ENCODE results near the gene MT1B. TPM values are rescaled to one million over a fixed set of nuclear protein-coding genes. Genes with fewer than 3 reads are reported as not detected.
"Not testable (repeated sequence)": the region's sequence is repeated elsewhere in the genome, so short reads cannot be mapped to it uniquely, and the experiment has no call there.

The MT1B gene
- polyA plus RNA-seq, 2 donors: 0.68 TPM; not detected in 1

DNA sequence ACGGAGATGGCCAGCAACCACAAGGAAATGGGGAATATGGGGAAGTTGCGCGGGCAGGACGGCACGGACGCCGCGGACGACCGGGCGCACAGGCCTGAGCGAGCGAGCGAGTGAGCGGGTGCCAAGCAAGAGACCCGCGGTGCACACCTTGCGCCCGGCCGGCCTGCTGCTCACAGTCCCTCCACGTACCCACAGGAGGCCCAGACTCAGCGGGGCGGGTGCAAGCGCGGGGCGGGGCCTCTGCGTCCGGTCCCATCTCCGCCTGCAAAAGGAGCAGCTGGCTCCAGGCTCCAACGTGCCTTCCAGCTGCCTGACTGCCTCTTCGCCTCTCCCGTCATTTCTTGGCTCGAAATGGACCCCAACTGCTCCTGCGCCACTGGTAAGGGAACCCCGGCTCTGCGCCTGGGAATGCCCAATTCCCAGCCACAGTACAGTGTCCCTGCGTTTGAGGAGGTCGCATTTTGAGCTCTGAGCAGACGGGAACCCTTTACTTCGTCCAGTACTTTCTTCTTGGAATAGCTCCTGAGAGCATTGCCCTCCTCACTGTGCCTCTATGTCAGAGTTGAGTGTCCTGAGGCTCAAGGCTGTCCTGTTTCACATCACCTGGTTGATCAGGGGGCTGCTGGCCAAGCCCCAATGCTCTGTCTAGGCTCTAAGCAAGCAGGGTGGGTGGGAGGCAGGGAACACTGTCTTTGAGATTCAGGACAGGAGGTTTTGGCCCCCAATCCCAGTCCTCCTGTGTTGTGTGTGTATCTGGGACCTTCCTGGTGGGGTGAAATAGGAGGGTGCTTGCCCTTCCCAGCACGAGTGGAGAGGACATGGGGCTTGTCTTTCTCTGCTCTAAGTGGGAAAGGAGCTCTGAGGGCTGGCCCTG is 34.2 kb upstream of the MT1B start:
- H3K27me3 ChIP-seq (ENCODE audit: control insufficient read depth in 1 of 2, insufficient read depth in 2 of 2, low read length in 2 of 2): no peaks in the 10 kb centered on the region
- peaks cover 0 to 3% of the 10 kb centered on the region in 2 donors for H3K4me1 ChIP-seq (ENCODE audit: control insufficient read depth in 2 of 2, insufficient read depth in 2 of 2, low read length in 1 of 2)
- peak overlapping the region; percentile 23 for H3K4me3 ChIP-seq (ENCODE audit: low read depth in 1 of 2, low read length in 2 of 2)
- no peaks in the 10 kb centered on the region for H3K9me3 ChIP-seq (ENCODE audit: control insufficient read depth in 2 of 2, insufficient read depth in 1 of 2, low read depth in 1 of 2, low read length in 1 of 2)
- WGBS, 2 donors: 4 to 6% methylated on average over 28 to 41 of the region's 41 CpGs
- no peaks in the 10 kb centered on the region for H3K36me3 ChIP-seq (ENCODE audit: control insufficient read depth in 2 of 2, insufficient read depth in 2 of 2, low read length in 1 of 2)
- peak overlapping the region; percentile 8 to 61 for H3K27ac ChIP-seq (ENCODE audit: low read depth in 2 of 2, low read length in 1 of 2)

- peaks cover 0 to 3% of the 10 kb centered on the region in 2 donors for H3K4me1 ChIP-seq (ENCODE audit: control insufficient read depth in 2 of 2, insufficient read depth in 2 of 2, low read length in 1 of 2)
- H3K4me3 ChIP-seq (ENCODE audit: low read depth in 1 of 2, low read length in 2 of 2): no peak overlapping the region
- no peaks in the 10 kb centered on the region for H3K27me3 ChIP-seq (ENCODE audit: control insufficient read depth in 1 of 2, insufficient read depth in 2 of 2, low read length in 2 of 2)
- no peaks in the 10 kb centered on the region for H3K36me3 ChIP-seq (ENCODE audit: control insufficient read depth in 2 of 2, insufficient read depth in 2 of 2, low read length in 1 of 2)
- H3K27ac ChIP-seq (ENCODE audit: low read depth in 2 of 2, low read length in 1 of 2): no peak overlapping the region
- H3K9me3 ChIP-seq (ENCODE audit: control insufficient read depth in 2 of 2, insufficient read depth in 1 of 2, low read depth in 1 of 2, low read length in 1 of 2): no peaks in the 10 kb centered on the region
- 83 to 87% methylated on average over 6 of the region's 6 CpGs for WGBS, 2 donors
Observed at GRCh38 chr16:56618138-56618537, 33.5 kb upstream of the MT1B start.

DNA sequence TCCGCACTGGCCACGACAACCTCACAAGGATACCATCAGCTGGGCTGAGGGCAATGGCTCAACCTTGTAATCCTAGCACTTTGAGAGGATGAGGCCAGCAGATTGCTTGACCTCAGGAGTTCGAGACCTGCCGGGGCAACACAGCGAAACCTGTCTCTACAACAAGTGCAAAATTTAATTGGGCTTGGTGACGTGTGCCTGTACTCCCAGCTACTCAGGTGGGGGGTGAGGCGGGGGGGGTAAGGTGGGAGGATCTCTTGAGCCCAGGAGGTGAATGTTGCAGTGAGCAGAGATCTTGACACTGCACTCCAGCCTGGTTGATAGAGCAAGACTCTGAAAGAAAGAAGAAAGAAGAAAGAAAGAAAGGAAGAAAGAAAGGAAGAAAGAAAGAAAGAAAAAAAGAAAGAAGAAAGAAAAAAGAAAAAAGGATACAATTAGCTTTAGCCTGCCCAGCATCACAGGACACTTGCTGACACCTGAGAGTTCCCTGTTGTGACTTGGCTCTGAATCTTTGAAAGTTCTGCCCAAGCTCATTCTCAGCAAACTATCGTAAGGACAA is 31.3 kb upstream of the MT1B start:
- H3K27me3 ChIP-seq (ENCODE audit: control insufficient read depth in 1 of 2, insufficient read depth in 2 of 2, low read length in 2 of 2): no peaks in the 10 kb centered on the region
- H3K4me3 ChIP-seq (ENCODE audit: low read depth in 1 of 2, low read length in 2 of 2): no peak overlapping the region
- H3K36me3 ChIP-seq (ENCODE audit: control insufficient read depth in 2 of 2, insufficient read depth in 2 of 2, low read length in 1 of 2): no peaks in the 10 kb centered on the region
- no peak overlapping the region for H3K27ac ChIP-seq (ENCODE audit: low read depth in 2 of 2, low read length in 1 of 2)
- WGBS, 2 donors: 82 to 84% methylated on average over 8 of the region's 8 CpGs
- peaks cover 0 to 3% of the 10 kb centered on the region in 2 donors for H3K4me1 ChIP-seq (ENCODE audit: control insufficient read depth in 2 of 2, insufficient read depth in 2 of 2, low read length in 1 of 2)
- H3K9me3 ChIP-seq (ENCODE audit: control insufficient read depth in 2 of 2, insufficient read depth in 1 of 2, low read depth in 1 of 2, low read length in 1 of 2): no peaks in the 10 kb centered on the region

DNA sequence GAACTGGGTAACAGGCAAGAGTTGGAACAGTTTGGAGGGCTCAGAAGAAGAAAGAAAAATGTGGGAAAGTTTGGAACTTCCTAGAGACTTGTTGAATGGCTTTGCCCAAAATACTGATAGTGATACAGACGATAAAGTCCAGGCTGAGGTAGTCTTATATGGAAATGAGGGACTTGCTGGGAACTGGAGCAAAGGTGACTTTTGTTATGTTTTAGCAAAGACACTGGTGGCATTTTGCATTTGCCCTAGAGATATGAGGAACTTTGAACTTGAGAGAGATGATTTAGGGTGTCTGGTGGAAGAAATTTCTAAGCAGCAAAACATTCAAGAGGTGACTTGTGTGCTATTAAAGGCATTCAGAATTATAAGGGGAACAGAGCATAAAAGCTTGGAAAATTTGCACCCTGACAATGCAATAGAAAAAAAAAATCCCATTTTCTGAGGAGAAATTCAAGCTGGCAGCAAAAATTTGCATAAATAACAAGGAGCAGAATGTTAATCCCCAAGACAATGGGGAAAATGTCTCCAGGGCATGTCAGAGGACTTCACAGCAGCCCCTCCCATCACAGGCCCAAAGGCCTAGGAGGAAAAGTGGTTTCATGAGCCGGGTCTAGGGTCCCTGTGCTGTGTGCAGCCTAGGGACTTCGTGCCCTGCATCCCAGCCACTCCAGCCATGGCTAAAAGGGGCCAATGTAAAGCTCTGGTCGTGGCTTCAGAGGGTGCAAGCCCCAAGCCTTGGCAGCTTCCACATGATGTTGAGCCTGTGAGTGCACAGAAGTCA is 29.8 kb upstream of the MT1B start:
- not testable (repeated sequence) for H3K36me3 ChIP-seq (ENCODE audit: control insufficient read depth in 2 of 2, insufficient read depth in 2 of 2, low read length in 1 of 2); H3K4me1 ChIP-seq (ENCODE audit: control insufficient read depth in 2 of 2, insufficient read depth in 2 of 2, low read length in 1 of 2); H3K4me3 ChIP-seq (ENCODE audit: low read depth in 1 of 2, low read length in 2 of 2); H3K9me3 ChIP-seq (ENCODE audit: control insufficient read depth in 2 of 2, insufficient read depth in 1 of 2, low read depth in 1 of 2, low read length in 1 of 2); H3K27me3 ChIP-seq (ENCODE audit: control insufficient read depth in 1 of 2, insufficient read depth in 2 of 2, low read length in 2 of 2); H3K27ac ChIP-seq (ENCODE audit: low read depth in 2 of 2, low read length in 1 of 2)
- 76 to 85% methylated on average over 4 of the region's 4 CpGs for WGBS, 2 donors

GRCh38 chr16:56623184-56623583 is 28.5 kb upstream of the MT1B start:
- H3K27ac ChIP-seq (ENCODE audit: low read depth in 2 of 2, low read length in 1 of 2); H3K4me1 ChIP-seq (ENCODE audit: control insufficient read depth in 2 of 2, insufficient read depth in 2 of 2, low read length in 1 of 2); H3K9me3 ChIP-seq (ENCODE audit: control insufficient read depth in 2 of 2, insufficient read depth in 1 of 2, low read depth in 1 of 2, low read length in 1 of 2); H3K27me3 ChIP-seq (ENCODE audit: control insufficient read depth in 1 of 2, insufficient read depth in 2 of 2, low read length in 2 of 2); H3K36me3 ChIP-seq (ENCODE audit: control insufficient read depth in 2 of 2, insufficient read depth in 2 of 2, low read length in 1 of 2); H3K4me3 ChIP-seq (ENCODE audit: low read depth in 1 of 2, low read length in 2 of 2): not testable (repeated sequence)
- WGBS, 2 donors: 93 to 95% methylated on average over 5 of the region's 5 CpGs

GRCh38 chr16:56623637-56624036 is 28.0 kb upstream of the MT1B start:
- 93 to 97% methylated on average over 2 of the region's 2 CpGs for WGBS, 2 donors
- Histone ChIP-seq H3K4me3 (ENCODE audit: low read depth in 1 of 2, low read length in 2 of 2) (no peak overlapping the region), H3K27me3 (ENCODE audit: control insufficient read depth in 1 of 2, insufficient read depth in 2 of 2, low read length in 2 of 2) (no peaks in the 10 kb centered on the region), H3K36me3 (ENCODE audit: control insufficient read depth in 2 of 2, insufficient read depth in 2 of 2, low read length in 1 of 2) (no peaks in the 10 kb centered on the region), H3K9me3 (ENCODE audit: control insufficient read depth in 2 of 2, insufficient read depth in 1 of 2, low read depth in 1 of 2, low read length in 1 of 2) (no peaks in the 10 kb centered on the region), H3K4me1 (ENCODE audit: control insufficient read depth in 2 of 2, insufficient read depth in 2 of 2, low read length in 1 of 2) (no peaks in the 10 kb centered on the region), H3K27ac (ENCODE audit: low read depth in 2 of 2, low read length in 1 of 2) (no peak overlapping the region)

- H3K9me3 ChIP-seq (ENCODE audit: control insufficient read depth in 2 of 2, insufficient read depth in 1 of 2, low read depth in 1 of 2, low read length in 1 of 2): no peaks in the 10 kb centered on the region
- no peaks in the 10 kb centered on the region for H3K27me3 ChIP-seq (ENCODE audit: control insufficient read depth in 1 of 2, insufficient read depth in 2 of 2, low read length in 2 of 2)
- peak within 1 kb of the TSS; percentile 64 to 68 for H3K4me3 ChIP-seq (ENCODE audit: low read depth in 1 of 2, low read length in 2 of 2)
- no peaks in the 10 kb centered on the region for H3K36me3 ChIP-seq (ENCODE audit: control insufficient read depth in 2 of 2, insufficient read depth in 2 of 2, low read length in 1 of 2)
- H3K4me1 ChIP-seq (ENCODE audit: control insufficient read depth in 2 of 2, insufficient read depth in 2 of 2, low read length in 1 of 2): no peaks in the 10 kb centered on the region
- WGBS, 2 donors: 2 to 11% methylated on average over 60 to 62 of the region's 62 CpGs
- H3K27ac ChIP-seq (ENCODE audit: low read depth in 2 of 2, low read length in 1 of 2): peak within 1 kb of the TSS; percentile 78 to 92
Observed at GRCh38 chr16:56625140-56625942, 26.3 kb upstream of the MT1B start, which contains the start of gene MT1E. Gene MT1E (plus strand): TSS chr16:56625781. CDS start chr16:56625852, 71 bp downstream.

DNA sequence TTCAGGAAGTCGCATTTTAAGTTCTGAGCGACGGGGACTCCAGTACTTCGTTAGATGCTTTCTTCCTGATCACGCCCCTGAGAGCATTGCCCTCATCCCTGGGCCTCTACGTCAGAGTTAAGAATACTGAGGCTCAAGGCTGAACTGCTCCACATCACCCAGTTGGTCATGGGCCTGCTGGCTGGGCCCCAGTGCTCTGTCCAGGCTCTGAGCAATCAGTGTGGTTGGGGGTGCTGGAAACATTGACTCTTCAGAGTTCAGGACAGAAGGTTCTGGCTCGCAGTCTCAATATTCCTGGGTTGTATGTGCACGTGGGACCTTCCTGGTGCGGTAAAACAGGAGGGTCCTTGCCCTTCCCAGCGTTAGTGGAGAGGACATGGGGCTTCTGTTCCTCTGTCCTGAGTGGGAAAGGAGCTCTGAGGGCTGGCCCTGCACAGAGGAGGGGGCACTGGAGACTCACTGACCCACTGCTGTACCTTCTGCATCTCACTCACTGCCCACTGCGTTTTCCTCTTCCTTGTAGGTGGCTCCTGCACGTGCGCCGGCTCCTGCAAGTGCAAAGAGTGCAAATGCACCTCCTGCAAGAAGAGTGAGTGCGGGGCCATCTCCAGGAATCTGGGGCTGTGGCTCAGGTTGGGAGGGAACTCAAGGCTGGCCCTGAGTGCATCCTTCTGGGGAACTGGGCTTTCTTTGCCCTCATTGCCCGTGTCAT is 25.6 kb upstream of the MT1B start:
- Histone ChIP-seq H3K36me3 (ENCODE audit: control insufficient read depth in 2 of 2, insufficient read depth in 2 of 2, low read length in 1 of 2) (no peaks in the 10 kb centered on the region), H3K4me1 (ENCODE audit: control insufficient read depth in 2 of 2, insufficient read depth in 2 of 2, low read length in 1 of 2) (no peaks in the 10 kb centered on the region), H3K4me3 (ENCODE audit: low read depth in 1 of 2, low read length in 2 of 2) (peak overlapping the region; percentile 64 to 68), H3K27ac (ENCODE audit: low read depth in 2 of 2, low read length in 1 of 2) (peak overlapping the region; percentile 78 to 92), H3K27me3 (ENCODE audit: control insufficient read depth in 1 of 2, insufficient read depth in 2 of 2, low read length in 2 of 2) (no peaks in the 10 kb centered on the region), H3K9me3 (ENCODE audit: control insufficient read depth in 2 of 2, insufficient read depth in 1 of 2, low read depth in 1 of 2, low read length in 1 of 2) (no peaks in the 10 kb centered on the region)
- WGBS, 2 donors: 18 to 33% methylated on average over 16 of the region's 16 CpGs

All from esophagus (tissue), 2 donors.